Islet of Langerhans (tissue), 1 donor: ENCODE measurements around the gene SMLR1.

Source experiments
- FAIRE-seq: peaks from one replicate; lab custom pipeline; 2011; peaks lifted over from hg19 to GRCh38; lab: Jason Lieb, UNC

SMLR1 gene

GRCh38 chr6:130825772-130826441, 1.3 kb upstream of the SMLR1 start:
- FAIRE-seq, result no peak

GRCh38 chr6:130826442-130827246, 562 bp upstream of the SMLR1 start:
- FAIRE-seq, result no peak

DNA sequence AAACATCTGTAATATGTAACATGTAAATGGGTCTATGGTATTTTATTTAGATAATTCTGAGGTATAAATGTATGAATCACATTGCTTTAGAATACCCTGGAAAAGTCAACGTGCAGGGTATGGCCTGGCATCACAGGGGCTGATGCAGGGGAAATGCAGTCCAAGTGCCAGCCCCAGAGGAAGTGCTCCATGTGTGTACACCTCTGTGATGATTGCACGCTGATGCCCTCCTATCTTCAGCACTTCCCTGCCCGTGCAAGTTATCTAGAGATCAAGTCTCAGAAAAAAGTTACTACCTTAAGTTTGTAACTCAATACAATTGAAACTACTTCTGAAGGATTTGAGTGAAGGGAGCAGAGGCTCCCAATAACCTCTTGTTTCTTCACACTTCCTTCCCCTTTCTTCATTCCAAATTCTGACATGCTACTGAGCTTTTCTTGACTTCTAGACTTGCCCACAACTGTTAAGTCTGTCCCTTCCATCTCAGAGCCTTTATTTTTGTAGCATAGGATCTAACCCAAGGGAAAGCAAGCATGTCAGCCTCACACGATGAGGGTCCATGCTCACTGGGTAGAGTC, 2.2 kb downstream of the SMLR1 start:
- no peak for FAIRE-seq

DNA sequence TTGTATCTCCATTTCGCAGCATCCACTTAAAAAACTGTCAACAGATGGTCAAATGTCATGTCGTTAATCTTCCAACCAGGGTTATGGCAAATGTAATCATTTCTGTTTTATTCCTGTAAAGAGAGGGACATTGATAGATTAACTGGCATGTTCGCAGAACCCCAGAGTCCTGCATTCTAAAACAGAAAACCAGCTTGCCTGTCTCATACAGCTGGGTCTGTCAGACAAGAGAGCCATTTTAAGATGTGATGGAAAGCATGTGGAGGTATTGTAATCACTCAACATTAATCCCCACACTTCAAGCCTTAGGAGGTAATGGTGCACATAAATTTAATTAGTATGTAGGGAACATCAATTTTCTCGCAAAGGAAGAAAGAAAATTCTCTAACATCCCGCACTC, 4.4 kb downstream of the SMLR1 start:
- no peak for FAIRE-seq

DNA sequence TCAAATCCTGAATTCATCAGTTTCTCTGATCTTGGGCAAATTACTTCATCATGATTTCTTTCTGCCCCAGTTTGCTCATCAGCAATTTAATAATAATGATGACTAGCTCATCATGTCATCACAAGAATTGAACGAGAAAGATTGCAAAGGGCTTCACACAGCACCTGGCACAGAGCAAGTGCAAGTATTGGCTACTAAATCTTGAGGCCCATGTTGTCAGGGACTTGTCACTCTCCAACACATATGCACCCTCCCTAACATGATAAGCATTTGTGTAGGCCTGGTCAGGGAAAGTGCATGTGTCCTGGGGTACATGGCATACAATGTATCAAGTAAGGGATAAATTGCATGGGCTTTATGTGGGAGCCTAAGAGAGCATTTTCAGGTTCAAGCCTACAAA, 6.4 kb downstream of the SMLR1 start:
- no peak for FAIRE-seq

DNA sequence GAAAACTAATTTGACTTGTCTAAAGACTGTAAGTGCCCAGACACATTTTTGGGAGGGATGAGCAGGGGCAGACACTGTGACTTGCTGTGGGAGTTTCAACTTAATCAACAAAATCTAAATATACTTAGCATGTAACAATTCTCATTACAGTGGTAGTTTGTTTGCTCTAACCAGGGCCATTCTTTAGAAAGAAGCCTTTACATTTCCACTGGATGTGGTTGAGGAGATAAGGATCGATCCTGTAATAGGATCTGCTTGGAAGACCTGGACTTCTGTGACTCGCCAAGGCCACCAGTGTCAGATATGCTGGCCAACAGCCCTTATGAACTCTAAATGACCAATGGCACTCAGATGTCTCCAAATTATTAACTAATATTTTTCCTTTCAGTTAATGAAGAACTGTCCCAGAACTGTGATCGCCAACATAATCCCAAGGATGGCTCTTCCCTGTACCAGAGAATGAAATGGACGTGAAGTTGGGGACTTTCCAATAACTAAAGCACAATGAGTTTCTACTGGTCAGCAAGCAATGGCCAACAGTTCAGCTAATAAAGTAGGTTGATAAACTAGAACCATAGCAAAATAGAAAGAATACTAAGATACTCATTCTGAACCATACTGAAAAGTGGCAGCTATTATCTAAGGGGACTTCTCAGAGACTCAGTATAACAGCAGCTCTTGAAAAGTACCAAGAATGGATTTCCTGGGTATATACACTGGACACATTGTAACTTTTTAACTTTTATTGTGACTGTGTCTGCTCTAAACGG, 7.5 kb downstream of the SMLR1 start:
- no peak for FAIRE-seq

- FAIRE-seq, result no peak
Observed at GRCh38 chr6:130836055-130836640, 8.9 kb downstream of the SMLR1 start.

- FAIRE-seq, result no peak
Observed at GRCh38 chr6:130837067-130837466, 9.9 kb downstream of the SMLR1 start.

- no peak for FAIRE-seq
Observed at GRCh38 chr6:130838250-130838860, 11.1 kb downstream of the SMLR1 start.

DNA sequence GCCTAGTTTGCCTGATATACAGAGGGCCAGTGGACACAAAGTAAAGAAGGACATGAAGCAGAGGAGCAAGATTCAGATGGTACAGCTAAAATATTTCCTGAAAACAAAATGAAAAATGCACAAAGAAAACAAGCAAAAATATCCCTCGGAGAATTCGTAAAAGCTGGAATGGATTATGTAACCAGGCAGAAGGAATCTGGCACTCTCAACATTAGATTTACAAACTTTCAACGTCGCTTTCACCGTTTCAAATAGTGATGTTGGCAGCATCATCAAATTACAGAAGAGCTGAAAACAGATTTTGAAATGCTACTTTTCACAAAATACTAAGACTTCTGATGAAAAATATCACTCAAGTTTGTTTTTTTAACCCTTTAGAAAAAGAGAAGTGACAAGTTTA, 11.7 kb downstream of the SMLR1 start:
- FAIRE-seq, result no peak

GRCh38 chr6:130839379-130839778, 12.2 kb downstream of the SMLR1 start:
- FAIRE-seq, result no peak

DNA sequence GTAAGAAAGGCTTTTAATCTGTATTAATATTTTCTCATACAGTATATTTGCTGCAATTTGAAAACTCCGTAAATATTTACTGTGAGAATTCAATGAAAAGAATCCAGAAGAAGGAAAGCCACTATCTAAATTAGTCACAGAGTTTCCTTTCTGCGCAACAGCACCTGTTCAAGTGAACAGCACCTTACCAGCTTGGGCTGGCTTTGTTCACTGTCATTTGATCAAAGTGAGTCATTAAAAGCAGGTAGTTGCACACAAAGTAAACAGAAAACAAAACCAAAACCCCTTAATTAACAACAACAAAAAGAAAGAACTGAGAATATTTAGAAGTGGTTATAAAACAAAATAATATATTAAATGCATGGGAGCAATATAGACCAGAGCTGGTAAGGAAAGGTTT, 12.8 kb downstream of the SMLR1 start:
- no peak for FAIRE-seq

GRCh38 chr6:130841128-130841728, 14.0 kb downstream of the SMLR1 start:
- no peak for FAIRE-seq

DNA sequence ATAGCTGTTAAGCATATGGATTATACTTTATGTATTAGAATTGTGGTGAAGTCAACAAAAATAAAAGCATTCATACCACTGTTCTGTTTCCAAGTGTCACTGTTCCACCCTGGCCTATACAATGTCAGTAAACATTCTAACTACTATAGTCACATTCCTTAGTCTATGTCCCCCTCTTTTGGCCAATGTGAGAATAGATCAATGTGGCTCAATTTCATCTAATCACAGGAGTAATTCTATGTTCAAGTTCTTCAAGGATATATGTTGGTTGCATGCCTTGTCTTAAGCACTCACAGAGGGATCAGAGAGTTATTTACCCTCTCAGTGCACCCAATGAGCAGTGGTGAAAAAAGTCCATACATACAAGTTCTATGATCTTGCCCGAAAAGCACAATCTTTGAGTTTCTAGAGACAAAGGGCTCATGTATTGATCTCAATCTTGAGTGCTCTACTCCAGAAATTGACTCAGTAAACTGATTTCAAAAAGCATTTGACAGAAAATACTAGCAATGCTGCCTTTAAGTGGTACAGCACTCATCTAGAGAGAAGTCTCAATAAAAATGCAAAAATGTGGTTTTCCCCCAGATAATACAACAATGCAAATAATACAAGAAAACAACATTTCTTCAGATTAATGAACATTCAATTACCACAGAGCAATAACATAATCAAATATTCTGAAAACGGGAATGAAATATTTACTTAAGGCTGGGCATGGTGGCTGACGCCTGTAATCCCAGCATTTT, 16.5 kb downstream of the SMLR1 start:
- FAIRE-seq, result peak; percentile 76

DNA sequence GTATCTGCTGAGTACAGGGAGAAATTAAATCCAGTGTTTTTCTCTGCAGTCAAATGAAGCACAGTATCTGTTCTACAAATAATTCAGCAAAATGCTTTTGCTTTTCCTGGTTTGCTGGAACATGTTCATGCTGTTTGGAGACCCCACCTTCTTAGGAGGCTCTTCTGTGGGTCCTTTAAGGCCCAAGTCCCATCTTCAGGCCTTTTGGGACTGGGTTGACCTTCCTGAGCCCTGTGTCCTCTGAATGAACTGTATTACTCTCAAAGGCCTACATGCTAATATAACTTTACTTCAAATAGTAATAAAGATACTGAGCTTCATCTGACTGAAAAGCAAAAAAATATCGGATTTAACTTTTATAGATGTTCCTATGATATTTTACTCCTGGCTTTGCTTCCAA, 19.3 kb downstream of the SMLR1 start:
- FAIRE-seq, result no peak

DNA sequence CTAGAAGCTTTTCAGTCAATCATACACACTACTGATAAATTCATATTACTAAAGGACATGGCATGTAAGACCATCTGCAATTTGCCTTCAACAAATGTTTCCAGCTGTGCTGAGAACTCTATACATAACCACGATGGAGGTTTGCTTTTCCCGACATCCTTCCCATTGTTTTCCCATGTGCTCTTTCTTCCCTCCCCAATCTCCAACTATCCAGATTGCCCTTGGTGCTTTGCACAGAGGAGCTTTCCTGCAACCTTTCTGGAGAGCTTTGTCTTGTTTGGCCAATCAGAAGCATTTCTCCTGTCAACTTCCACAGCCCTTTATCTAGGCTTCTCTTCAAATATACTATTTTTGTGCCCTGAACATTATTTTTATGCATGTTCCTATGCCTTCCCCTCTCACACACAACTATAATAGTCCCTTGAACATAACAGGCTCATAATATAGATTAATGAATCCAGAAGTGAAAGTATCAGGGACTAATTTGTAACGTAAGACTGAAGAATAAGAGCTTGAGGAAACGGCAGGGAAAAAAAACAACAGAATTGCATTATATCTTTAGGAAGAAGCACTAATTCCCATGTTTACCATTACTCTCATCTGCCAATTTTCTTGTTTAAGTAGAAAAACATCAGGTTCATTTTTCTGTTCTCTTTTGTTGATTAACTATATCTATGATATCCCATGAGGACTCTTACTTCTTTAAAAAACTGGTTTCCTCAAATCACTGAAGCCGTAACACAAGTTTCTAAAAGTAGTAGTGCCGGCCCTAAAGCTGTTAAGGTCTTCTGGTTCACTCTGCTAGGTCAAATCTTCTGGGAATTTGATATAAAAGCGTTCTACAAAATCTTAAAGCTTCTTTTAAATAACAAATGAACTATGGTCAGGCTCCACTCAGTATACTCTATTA, 20.1 kb downstream of the SMLR1 start:
- no peak for FAIRE-seq

- FAIRE-seq, result no peak
Observed at GRCh38 chr6:130848945-130849344, 21.7 kb downstream of the SMLR1 start.

GRCh38 chr6:130849594-130849993, 22.4 kb downstream of the SMLR1 start:
- FAIRE-seq, result peak; percentile 96

DNA sequence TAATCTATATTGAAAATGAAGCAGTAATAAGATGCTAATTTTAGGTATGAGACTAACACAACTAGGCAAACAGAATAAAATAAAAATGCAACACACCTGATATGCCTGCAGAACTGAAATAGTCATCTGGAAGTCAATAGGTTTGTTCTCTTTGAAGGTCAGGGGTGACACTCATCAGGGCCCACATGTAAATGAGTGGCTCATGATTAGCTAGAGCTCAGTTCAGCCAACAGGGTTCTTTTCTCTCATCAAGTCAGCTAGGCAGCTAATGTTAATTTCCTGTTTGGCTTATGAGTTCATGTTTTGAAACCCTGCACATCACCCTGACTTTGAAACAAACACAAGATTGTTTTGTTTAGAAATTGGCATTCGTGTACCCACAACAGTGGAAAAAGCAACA, 23.8 kb downstream of the SMLR1 start:
- FAIRE-seq, result no peak
